Tibial nerve (tissue), 4 donors: ENCODE measurements around the gene NRXN2. TPM values are rescaled to one million over a fixed set of nuclear protein-coding genes. Genes with fewer than 3 reads are reported as not detected.
"Not testable (repeated sequence)": the region's sequence is repeated elsewhere in the genome, so short reads cannot be mapped to it uniquely, and the experiment has no call there.

Source experiments
- DNase-seq, 2 donors: peaks; one replicate each; pipeline ENCODE4 v3.0.0-alpha.2; 2019; ENCODE audit warnings: low spot score in 2 of 2
- H3K27ac ChIP-seq, 4 donors: fragments of 200-600 bp; sonication (generic) in 3 of 4; one replicate each; pipeline ENCODE4 v1.5.1; 2017 to 2019; ENCODE audit warnings: mild to moderate bottlenecking in 1 of 4
- H3K27me3 ChIP-seq, 2 donors: fragments of 200-600 bp; sonication (generic) in 1 of 2; one replicate each; pipeline versions ENCODE4 v1.5.1 to v1.6.0; 2017 to 2019
- H3K36me3 ChIP-seq, 3 donors: fragments of 200-600 bp; sonication (generic); one replicate each; pipeline ENCODE4 v1.5.1; 2018 to 2019
- H3K4me1 ChIP-seq, 4 donors: fragments of 200-600 bp; sonication (generic) in 3 of 4; one replicate each; pipeline ENCODE4 v1.5.1; 2017 to 2019
- H3K4me3 ChIP-seq, 4 donors: fragments of 200-600 bp; sonication (generic) in 3 of 4; one replicate each; pipeline ENCODE4 v1.5.1; 2017 to 2019; ENCODE audit warnings: mild to moderate bottlenecking in 1 of 4, moderate library complexity in 1 of 4
- H3K9me3 ChIP-seq, 4 donors: fragments of 200-600 bp; sonication (generic) in 3 of 4; one replicate each; pipeline ENCODE4 v1.5.1; 2017 to 2019
- EP300 ChIP-seq, 2 donors: sonication (generic); formaldehyde crosslinking; IDR thresholded peaks; one replicate each; pipeline ENCODE4 v1.6.1; 2017; ENCODE audit warnings: antibody characterized with exemption in 2 of 2, mild to moderate bottlenecking in 1 of 2
- POLR2A ChIP-seq, 2 donors: fragments of 450-650 bp; IDR thresholded peaks; one replicate each; pipeline ENCODE4 v1.6.1; 2017; ENCODE audit warnings: antibody characterized with exemption in 2 of 2, mild to moderate bottlenecking in 2 of 2, moderate library complexity in 2 of 2
- WGBS, 2 donors: methylation state at CpG; one replicate each; pipeline ENCODE4 v1.1.5; 2018; 5-methylcytosine and 5-hydroxymethylcytosine counted together
- total RNA-seq, 4 donors: library from RNA; depleted of rRNA; stranded (reverse); fragments of >200 nt; gene quantifications; one replicate each; pipeline ENCODE4 v1.1.0, GENCODE V29; 2016
- TF ChIP-seq, protein P1 (sequence below), 5 experiments: fragments of 200-600 bp in 3 of 5; fragments of 450-650 bp in 2 of 5; sonication (generic) in 3 of 5; IDR thresholded peaks; one replicate each; pipeline ENCODE4 v1.5.1; 2016 to 2019; ENCODE audit warnings: antibody characterized with exemption in 5 of 5, mild to moderate bottlenecking in 3 of 5, moderate library complexity in 2 of 5

NRXN2 gene
- total RNA-seq, 4 donors from 2014 or later, result 1.7 to 25.5 (median 8.7) TPM

- Histone ChIP-seq H3K27me3 (peaks cover 0 to 57% of the 10 kb centered on the region in 2 donors), H3K9me3 (no peaks in the 10 kb centered on the region), H3K27ac (no peak overlapping the region), H3K4me1 (no peaks in the 10 kb centered on the region), H3K36me3 (no peaks in the 10 kb centered on the region), H3K4me3 (no peak overlapping the region)
- TF ChIP-seq POLR2A (IDR thresholded peaks at IDR 0.05) (no peak), EP300 (IDR thresholded peaks at IDR 0.05) (no peak)
- TF ChIP-seq, protein P1, sequence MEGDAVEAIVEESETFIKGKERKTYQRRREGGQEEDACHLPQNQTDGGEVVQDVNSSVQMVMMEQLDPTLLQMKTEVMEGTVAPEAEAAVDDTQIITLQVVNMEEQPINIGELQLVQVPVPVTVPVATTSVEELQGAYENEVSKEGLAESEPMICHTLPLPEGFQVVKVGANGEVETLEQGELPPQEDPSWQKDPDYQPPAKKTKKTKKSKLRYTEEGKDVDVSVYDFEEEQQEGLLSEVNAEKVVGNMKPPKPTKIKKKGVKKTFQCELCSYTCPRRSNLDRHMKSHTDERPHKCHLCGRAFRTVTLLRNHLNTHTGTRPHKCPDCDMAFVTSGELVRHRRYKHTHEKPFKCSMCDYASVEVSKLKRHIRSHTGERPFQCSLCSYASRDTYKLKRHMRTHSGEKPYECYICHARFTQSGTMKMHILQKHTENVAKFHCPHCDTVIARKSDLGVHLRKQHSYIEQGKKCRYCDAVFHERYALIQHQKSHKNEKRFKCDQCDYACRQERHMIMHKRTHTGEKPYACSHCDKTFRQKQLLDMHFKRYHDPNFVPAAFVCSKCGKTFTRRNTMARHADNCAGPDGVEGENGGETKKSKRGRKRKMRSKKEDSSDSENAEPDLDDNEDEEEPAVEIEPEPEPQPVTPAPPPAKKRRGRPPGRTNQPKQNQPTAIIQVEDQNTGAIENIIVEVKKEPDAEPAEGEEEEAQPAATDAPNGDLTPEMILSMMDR (IDR thresholded peaks at IDR 0.05), result no peak
- no peak for DNase-seq
- WGBS, 2 donors, result 78 to 81% methylated on average over 2 of the region's 2 CpGs
These were observed 19.9 kb downstream of the NRXN2 start for GRCh38 chr11:64703048-64703447.

- H3K27ac ChIP-seq, H3K4me3 ChIP-seq, H3K4me1 ChIP-seq, H3K36me3 ChIP-seq, H3K9me3 ChIP-seq, DNase-seq: not testable (repeated sequence)
- WGBS, 2 donors, result 83 to 98% methylated on average over 6 to 8 of the region's 29 CpGs
- peaks cover 0 to 46% of the 10 kb centered on the region in 2 donors for H3K27me3 ChIP-seq
These were observed 21.0 kb downstream of the NRXN2 start for GRCh38 chr11:64701956-64702355.

DNA sequence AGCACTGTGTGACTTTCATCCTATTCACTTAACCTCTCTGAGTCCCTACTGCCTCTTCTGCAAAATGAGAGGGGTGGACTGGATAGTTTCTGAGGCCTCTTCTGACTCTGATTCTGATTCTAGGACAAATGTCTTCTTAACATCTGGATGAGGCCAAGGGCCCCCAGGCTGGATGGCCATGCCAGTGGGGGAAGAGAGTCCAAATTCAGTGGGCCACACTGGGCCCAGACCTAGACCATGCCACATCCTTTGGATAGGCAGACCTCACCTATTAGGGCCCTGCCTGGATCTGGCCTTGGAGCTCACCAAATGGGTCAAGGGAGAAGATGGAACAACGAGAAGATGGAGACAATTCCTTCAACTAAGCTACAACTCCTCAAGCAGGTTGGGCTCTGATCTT is 24.6 kb downstream of the NRXN2 start:
- TF ChIP-seq POLR2A (IDR thresholded peaks at IDR 0.05), result no peak
- TF ChIP-seq EP300 (IDR thresholded peaks at IDR 0.05), result no peak
- TF ChIP-seq, protein P1 (IDR thresholded peaks at IDR 0.05), result no peak
- no peak overlapping the region for H3K4me3 ChIP-seq

GRCh38 chr11:64697663-64698375 is 25.2 kb downstream of the NRXN2 start:
- H3K36me3 ChIP-seq, result no peaks in the 10 kb centered on the region
- H3K27ac ChIP-seq, result no peak overlapping the region
- no peaks in the 10 kb centered on the region for H3K9me3 ChIP-seq
- TF ChIP-seq EP300 (IDR thresholded peaks at IDR 0.05), result no peak
- TF ChIP-seq, protein P1 (IDR thresholded peaks at IDR 0.05), result no peak
- no peak for TF ChIP-seq POLR2A (IDR thresholded peaks at IDR 0.05)
- no peak overlapping the region for H3K4me3 ChIP-seq
- 72 to 73% methylated on average over 7 of the region's 7 CpGs for WGBS, 2 donors
- no peaks in the 10 kb centered on the region for H3K4me1 ChIP-seq
- H3K27me3 ChIP-seq, result peaks cover 0 to 35% of the 10 kb centered on the region in 2 donors
- DNase-seq, result no peak

More for the DNA sequence above, 24.6 kb downstream of the NRXN2 start:
- 82 to 83% methylated on average over 1 of the region's 1 CpG for WGBS, 2 donors
- peaks cover 0 to 35% of the 10 kb centered on the region in 2 donors for H3K27me3 ChIP-seq
- no peaks in the 10 kb centered on the region for H3K4me1 ChIP-seq
- H3K36me3 ChIP-seq, result no peaks in the 10 kb centered on the region
- no peaks in the 10 kb centered on the region for H3K9me3 ChIP-seq
- DNase-seq, result no peak
- H3K27ac ChIP-seq, result no peak overlapping the region

- Histone ChIP-seq H3K27ac (no peak overlapping the region), H3K4me1 (no peaks in the 10 kb centered on the region), H3K9me3 (no peaks in the 10 kb centered on the region), H3K4me3 (no peak overlapping the region), H3K27me3 (peaks cover 0 to 31% of the 10 kb centered on the region in 2 donors), H3K36me3 (no peaks in the 10 kb centered on the region)
- TF ChIP-seq POLR2A (IDR thresholded peaks at IDR 0.05) (no peak), EP300 (IDR thresholded peaks at IDR 0.05) (no peak)
- TF ChIP-seq, protein P1 (IDR thresholded peaks at IDR 0.05), result no peak
- WGBS, 2 donors, result 90 to 91% methylated on average over 8 of the region's 8 CpGs
- DNase-seq, result no peak
These were observed 27.0 kb downstream of the NRXN2 start for GRCh38 chr11:64696045-64696444.
